HG03558 (cell line): ENCODE results near the gene ZNF331.
A peak's percentile ranks its signal among the peaks of the same experiment; 100 is the strongest.

ENCODE experiments used
- ATAC-seq: cut with Tn5 transposase; IDR thresholded peaks from one replicate; pipeline ENCODE4 v1.9.1; 2021; ENCODE audit warnings: moderate number of reproducible peaks; ENCODE audit not compliant: unreplicated experiment; ENCODE audit errors: extremely low read depth

Gene ZNF331

GRCh38 chr19:53520547-53521372 is 17.2 kb upstream of the ZNF331 start:
- ATAC-seq: peak; percentile 84

- ATAC-seq: no peak
These were observed 16.4 kb upstream of the ZNF331 start for GRCh38 chr19:53521373-53522202.

- ATAC-seq: no peak
These were observed 12.0 kb upstream of the ZNF331 start for GRCh38 chr19:53525922-53526321.

- no peak for ATAC-seq
These were observed 7.3 kb upstream of the ZNF331 start for GRCh38 chr19:53530622-53531021.

GRCh38 chr19:53531457-53531856 is 6.5 kb upstream of the ZNF331 start:
- ATAC-seq: no peak

- no peak for ATAC-seq
These were observed 5.6 kb upstream of the ZNF331 start for GRCh38 chr19:53532362-53532761.

- ATAC-seq: no peak
These were observed 1.8 kb upstream of the ZNF331 start for GRCh38 chr19:53536225-53536548.

- ATAC-seq: no peak
These were observed 824 bp upstream of the ZNF331 start for GRCh38 chr19:53537121-53537520.

GRCh38 chr19:53538378-53539109 is 599 bp downstream of the ZNF331 start:
- ATAC-seq: no peak

- no peak for ATAC-seq
These were observed 2.1 kb downstream of the ZNF331 start for GRCh38 chr19:53540091-53540490.

- no peak for ATAC-seq
These were observed 4.0 kb downstream of the ZNF331 start for GRCh38 chr19:53541971-53542370.

- no peak for ATAC-seq
These were observed 7.5 kb downstream of the ZNF331 start for GRCh38 chr19:53545271-53546065.

- ATAC-seq: no peak
These were observed 9.0 kb downstream of the ZNF331 start for GRCh38 chr19:53546758-53547513.

- ATAC-seq: no peak
These were observed 11.4 kb downstream of the ZNF331 start for GRCh38 chr19:53549340-53549739.

- ATAC-seq: no peak
These were observed 14.2 kb downstream of the ZNF331 start for GRCh38 chr19:53552001-53552721.

GRCh38 chr19:53553156-53553555 is 15.2 kb downstream of the ZNF331 start:
- ATAC-seq: no peak

- ATAC-seq: no peak
These were observed 16.2 kb downstream of the ZNF331 start for GRCh38 chr19:53553865-53554791.

- no peak for ATAC-seq
These were observed 16.9 kb downstream of the ZNF331 start for GRCh38 chr19:53554804-53555203.
